Activated CD4-positive, alpha-beta T cell treated with anti-CD3 and anti-CD28 coated beads for 4 hours (primary cell): ENCODE measurements around the gene TRIM65.
A peak's percentile ranks its signal among the peaks of the same experiment; 100 is the strongest.
"Not testable (repeated sequence)": the region's sequence is repeated elsewhere in the genome, so short reads cannot be mapped to it uniquely, and the experiment has no call there.

Experiments used
- DNase-seq, 2 donors: peaks; one replicate each; pipeline ENCODE4 v3.0.0-alpha.2; 2020

TRIM65 gene

DNA sequence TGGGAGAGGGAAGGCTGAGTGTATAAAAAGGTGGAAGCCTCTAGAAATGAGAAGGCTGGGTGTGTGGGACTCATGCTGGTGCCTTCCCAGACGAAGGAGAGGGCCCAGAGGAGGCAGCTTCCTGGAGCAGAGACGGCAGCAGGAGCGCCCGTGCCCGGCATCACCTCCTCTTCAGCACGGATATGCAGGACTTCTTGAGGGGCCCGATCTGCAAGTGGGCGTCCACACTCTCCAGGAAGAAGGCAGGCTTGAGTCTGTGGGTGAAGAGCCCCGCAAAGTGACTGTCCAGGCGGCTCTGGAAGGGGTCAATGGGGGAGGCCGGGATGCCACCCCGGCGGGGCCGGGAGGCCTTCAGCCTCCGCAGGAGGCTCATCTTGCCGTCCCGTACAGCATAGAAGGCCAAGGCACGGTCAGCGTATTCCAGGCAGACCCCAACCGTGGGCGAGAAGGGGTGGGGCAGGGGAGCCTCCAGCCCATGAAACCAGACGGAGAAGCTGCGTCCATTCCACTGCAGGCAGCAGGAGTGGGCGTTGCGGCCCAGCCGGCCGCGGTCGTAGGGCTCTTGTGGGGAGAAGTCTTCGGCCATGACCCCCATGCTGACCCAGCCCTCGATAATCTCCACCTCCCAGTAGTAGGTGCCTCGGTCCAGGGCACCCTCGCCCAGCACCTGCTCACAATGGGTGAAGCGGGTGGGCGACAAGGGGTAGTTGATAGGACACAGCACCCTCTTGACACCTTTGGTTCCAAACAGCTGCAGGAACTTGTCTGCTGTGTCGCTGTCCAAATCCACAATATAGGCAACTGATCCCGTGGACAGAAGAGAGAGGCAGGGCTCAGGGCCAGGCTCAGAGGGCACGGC lies 22.2 kb downstream of the TRIM65 start:
- DNase-seq = no peak

DNA sequence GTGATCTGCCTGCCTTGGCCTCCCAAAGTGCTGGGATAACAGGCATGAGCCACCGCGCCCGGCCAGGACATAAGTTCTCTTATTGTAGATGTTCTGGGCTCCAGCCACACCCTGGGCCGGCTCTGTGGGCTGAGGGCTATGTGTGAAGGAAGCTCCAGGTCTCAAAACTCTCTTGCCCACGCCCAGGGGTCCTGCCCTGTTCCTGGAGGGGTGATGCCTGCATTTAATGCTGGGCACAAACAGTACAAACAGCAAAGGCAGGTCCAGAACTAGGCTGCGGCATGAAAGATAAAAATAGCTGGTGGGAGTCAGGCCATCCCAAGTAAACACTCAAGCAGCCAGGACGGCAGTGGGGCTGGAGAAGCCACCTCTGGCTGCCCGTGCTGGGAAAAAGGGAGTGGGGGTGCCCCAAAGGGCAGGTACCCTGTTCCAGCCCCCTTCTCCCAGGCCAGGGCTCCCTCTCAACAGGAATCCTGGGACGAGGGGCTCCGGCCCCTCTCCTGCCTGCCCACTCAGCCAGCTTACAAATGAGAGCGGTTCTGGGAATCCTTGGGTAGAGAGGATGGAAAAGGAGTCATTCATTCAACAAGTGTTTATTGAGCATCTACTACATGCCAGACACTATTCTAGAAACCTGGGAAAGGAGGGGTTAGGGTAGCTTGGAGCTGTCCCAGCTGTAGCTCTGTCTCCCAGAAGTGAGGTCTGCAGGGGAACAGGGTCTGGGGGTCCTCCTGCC lies 23.0 kb downstream of the TRIM65 start:
- no peak for DNase-seq

- DNase-seq = peak in 1 of 2 donors; percentile 42
Measured at GRCh38 chr17:75872434-75873351, 24.1 kb downstream of the TRIM65 start.

DNA sequence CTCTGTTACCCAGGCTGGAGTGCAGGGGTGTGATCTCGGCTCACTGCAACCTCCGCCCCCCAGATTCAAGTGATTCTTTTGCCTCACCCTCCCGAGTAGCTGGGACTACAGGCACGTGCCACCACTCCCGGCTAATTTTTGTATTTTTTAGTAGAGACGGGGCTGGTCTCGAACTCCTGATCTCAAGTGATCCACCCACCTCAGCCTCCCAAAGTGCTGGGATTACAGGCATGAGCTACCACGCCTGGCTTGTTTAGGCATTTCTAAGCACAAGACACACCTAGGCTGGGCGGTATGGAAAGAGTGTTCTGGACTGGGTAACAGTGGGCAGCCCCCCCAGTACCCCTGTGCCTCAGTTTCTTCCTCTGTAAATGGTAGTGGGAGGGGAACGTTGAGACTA lies 26.5 kb downstream of the TRIM65 start:
- not testable (repeated sequence) for DNase-seq

- DNase-seq = no peak
Measured at GRCh38 chr17:75869282-75870141, 27.2 kb downstream of the TRIM65 start.

DNA sequence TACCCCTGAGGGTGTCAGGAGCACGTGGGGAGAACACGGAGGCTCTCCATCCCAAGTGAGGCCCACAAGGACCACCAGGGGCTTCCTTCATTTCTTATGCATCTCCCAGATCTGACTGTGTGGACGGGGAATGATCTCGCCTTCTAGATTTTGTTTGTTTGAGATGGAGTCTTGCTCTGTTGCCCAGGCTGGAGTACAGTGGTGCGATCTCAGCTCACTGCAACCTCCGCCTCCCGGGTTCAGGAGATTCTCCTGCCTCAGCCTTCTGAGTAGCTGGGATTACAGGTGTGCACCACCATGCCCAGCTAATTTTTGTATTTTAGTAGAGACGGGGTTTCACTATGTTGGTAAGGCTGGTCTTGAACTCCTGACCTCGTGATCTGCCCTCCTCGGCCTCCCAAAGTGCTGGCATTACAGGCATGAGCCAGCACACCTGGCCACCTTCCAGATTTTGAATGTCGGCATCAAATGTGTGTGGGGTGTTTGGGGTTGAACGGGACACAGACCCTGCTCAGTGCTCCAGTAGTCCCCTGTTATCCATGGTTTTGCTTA lies 27.9 kb downstream of the TRIM65 start:
- DNase-seq = not testable (repeated sequence)

DNA sequence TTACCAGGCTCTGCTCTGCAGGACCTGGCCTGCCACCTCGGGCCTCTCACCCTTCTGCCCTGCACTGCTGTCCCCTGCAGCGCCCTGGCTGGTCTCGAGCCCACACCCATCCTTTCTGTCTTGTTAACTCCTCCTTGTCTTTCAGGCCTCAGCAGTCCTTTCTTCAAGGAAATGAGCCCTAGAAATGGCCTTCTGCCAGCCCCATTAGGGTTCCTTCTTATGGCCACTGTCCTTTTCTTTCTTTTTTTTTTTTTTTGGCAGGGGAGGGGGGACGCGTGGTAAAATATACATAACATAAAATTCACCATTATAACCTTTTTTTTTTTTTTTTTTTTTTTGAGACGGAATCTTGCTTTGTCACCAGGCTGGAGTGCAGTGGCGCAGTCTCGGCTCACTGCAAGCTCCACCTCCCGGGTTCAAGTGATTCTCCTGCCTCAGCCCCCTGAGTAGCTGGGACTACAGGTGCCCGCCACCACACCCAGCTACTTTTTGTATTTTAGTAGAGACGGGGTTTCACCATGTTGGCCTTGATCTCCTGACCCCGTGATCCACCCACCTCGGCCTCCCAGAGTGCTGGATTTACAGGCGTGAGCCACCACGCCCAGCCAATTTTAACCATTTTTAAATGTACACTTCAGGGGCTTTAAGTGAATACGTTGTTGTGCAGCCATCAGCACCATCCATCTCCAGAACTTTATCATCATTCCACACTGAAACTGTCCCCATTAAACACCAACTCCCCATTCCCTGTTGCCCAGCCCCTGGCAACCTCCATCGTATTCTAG lies 31.2 kb downstream of the TRIM65 start:
- DNase-seq = not testable (repeated sequence)

GRCh38 chr17:75864887-75865286 lies 31.9 kb downstream of the TRIM65 start:
- DNase-seq = not testable (repeated sequence)

GRCh38 chr17:75864448-75864871 lies 32.3 kb downstream of the TRIM65 start:
- no peak for DNase-seq

GRCh38 chr17:75861927-75862317 lies 34.8 kb downstream of the TRIM65 start:
- DNase-seq = no peak

DNA sequence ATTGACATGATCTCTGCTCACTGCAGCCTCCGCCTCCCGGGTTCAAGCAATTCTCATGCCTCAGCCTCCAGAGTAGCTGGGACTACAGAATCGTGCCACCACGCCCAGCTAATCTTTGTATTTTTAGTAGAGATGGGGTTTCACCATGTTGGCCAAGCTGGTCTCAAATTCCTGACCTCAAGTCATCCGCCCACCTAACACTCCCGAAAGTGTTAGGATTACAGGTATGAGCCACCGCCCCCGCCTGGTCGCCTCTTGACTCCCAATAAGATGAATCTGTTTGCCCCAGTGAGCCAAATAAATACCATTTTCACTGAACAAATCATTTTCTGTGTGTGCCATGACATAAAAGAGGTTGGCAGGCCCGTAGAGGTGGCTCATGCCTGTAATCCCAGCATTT lies 37.4 kb downstream of the TRIM65 start:
- not testable (repeated sequence) for DNase-seq

DNA sequence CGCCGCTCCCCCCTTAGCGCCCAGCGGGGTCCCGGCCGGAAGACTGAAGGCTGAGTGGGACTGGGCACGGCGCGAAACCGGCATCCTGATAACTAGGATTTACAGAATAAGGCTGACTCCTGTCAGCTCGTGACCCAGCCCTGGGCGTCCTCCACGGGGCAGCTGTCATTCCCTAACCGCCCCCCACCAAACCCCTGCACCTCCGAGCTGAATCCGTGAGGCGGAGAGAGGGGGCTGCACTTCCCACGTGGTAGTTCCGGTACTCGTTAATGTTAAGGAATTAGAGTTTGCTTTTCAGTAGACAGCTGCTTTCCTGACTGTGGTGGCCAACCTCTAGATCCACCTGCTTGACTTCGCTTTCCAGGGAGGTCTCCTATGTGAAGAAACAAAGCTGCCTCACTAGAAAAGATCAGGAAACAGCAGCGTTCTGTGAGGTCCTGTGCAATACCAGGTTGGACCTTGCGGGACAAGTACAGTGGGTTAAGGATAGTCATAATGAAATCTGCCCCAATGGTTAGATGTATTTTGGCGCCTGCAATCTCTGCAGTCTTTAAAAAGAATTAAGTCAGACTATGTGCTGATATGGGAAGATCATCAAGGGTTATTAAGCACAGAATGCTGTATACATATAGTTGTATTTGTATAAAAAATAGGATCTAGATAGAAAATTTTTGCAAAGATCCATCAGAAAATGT lies 40.5 kb downstream of the TRIM65 start:
- no peak for DNase-seq

- peak; percentile 97 to 99 for DNase-seq
Measured at GRCh38 chr17:75855310-75856061, 41.3 kb downstream of the TRIM65 start, which contains the start of gene WBP2. WBP2 (minus strand) TSS chr17:75855335; CDS start chr17:75855297, 38 bp downstream.

DNA sequence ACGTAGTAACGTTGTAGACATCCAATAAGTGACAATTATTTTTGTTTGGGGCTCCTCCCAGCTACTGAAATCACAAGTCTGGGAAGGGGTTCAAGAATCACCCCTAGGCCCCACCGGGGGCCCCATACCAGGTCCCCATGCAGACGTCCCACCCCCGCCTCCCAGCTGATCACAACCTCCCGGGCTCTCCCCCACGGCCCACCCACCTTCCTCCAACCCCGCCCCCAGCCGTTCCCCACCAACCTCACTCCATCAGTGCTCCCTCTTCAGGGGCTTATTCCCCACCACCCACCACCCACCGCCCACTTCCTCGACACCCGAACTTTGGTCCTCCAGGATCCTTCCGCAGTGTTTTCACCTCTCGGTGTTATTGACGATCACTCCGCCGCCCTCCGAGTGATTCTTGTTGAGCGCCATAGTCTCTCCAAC lies 41.9 kb downstream of the TRIM65 start:
- DNase-seq = no peak

DNA sequence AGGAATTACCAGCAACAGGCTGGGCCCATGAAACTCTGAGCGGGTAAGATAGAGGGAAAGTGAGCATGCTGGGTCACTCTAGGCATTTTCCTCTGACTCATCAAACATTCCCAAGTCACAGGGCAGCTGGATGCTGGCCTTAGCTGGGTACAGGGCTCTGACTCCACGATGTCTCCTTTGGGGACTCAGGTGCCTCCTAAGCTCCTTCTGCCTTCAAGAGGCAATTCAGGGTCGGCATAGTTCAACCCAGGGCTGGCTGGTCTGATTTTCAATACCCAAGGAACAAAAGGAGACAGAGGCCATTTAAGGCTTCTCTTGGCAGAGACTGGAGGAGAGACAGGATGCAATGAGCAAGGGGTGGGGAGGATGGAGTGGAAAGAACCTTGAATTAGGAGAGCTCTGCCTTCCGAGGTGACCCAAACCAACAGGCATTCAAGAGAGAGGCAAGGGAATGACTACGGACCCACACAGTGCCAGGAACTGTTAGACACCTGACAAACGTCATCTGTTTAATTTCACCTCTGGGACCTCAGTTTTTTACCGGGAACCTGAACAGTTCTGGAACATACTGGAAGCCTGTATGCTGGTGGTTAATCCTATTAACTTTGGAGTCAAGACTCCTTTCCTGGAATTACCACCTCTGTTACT lies 42.5 kb downstream of the TRIM65 start:
- no peak for DNase-seq

DNA sequence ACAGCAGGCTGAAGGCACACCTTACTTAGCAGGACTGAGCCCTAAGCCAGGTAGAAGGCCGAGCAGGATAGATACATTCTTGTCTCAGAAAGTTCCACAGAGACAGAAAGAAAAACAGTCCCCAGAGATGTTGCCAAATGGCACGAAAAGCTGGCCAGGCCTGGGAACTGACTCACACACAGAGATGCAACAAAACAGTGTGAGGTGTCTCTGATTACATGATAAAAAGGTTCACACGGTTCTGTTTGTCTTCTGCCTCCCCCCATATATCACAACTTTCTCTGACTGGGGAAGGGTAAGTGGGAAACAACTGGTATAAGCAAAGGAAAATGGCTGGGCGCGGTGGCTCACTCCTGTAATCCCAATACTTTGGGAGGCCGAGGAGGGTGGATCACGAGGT lies 43.3 kb downstream of the TRIM65 start:
- no peak for DNase-seq

DNA sequence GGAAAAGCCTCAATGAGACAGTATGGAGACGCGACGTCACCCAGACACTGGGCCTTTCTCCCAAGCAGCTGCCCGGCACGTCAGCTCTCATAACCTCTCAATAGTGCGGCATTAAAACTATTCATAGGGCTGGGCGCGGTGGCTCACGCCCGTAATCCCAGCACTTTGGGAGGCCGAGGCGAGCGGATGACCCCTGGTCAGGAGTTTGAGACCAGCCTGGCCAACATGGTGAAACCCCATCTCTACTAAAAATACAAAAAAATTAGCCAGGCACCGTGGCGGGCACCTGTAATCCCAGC lies 45.1 kb downstream of the TRIM65 start:
- DNase-seq = not testable (repeated sequence)

DNA sequence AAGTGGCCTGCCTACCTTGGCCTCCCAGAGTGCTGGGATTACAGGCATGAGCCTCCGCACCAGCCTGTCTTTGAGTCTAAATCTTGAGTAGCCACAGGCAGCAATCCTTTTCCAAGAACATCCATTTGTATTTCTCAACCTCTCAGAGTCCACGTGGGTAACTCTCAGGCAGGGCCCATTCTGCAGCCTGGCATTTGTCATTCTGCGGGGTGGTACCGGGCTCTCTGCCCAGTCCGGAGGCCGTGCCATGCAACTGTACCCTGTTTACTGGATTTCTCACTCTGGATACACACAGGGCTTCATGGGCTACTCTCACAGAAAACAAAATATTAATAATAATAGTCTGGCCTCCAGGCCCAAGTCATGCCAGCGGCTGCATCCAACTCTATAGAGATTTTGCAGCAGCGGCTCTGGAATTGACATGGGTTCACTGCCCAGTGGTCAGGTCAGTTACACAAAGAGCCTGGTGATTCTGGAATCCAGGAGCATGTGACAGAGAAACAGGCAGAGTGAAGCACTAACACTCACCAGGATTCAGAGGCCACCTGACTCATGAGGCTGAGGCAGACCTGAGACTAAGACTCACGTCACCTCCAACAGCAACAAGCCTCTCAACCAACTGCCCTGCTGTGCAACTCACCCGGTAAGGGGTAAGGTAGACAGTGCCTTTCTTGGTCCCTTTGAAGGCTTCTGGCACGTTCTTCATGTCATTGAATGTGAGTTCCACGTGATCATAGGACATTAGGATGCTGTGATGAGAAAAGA lies 45.6 kb downstream of the TRIM65 start:
- DNase-seq = no peak
